ENCODE measurements around the gene MYL7.

DNA sequence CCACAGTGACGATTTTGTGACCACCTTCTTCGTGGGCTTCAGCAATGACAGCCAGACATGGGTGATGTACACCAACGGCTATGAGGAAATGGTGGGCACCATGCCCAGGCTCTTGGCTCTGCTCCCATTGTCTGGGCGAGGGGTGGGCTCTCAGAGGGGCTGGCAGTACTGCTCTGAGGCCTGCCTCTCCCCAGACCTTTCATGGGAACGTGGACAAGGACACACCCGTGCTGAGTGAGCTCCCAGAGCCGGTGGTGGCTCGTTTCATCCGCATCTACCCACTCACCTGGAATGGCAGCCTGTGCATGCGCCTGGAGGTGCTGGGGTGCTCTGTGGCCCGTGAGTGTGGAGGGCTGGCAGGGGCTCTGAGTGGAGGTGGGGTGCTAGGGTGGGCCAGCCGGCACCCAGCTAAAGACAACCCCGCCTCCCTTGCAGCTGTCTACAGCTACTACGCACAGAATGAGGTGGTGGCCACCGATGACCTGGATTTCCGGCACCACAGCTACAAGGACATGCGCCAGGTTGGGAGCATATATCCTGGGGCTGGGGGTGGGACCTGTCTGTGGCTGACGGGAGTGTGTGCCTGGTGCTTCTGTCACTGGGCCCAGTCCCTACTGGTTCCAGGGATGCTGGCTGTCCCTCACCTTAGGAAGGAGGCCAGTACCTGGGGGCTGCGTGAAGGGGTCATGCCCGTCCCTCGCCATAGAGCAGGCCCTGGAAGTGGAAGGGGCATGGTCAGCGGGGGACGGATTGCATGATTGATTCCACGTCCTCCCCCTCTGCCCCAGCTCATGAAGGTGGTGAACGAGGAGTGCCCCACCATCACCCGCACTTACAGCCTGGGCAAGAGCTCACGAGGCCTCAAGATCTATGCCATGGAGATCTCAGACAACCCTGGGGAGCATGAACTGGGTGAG lies 30.2 kb downstream of the MYL7 start:
- TF ChIP-seq POLR2AphosphoS5 (IDR thresholded peaks at IDR 0.05) (no peak), EP300 (IDR thresholded peaks at IDR 0.05) (no peak), POLR2A (IDR thresholded peaks at IDR 0.05) (no peak)
- TF ChIP-seq, protein P1, sequence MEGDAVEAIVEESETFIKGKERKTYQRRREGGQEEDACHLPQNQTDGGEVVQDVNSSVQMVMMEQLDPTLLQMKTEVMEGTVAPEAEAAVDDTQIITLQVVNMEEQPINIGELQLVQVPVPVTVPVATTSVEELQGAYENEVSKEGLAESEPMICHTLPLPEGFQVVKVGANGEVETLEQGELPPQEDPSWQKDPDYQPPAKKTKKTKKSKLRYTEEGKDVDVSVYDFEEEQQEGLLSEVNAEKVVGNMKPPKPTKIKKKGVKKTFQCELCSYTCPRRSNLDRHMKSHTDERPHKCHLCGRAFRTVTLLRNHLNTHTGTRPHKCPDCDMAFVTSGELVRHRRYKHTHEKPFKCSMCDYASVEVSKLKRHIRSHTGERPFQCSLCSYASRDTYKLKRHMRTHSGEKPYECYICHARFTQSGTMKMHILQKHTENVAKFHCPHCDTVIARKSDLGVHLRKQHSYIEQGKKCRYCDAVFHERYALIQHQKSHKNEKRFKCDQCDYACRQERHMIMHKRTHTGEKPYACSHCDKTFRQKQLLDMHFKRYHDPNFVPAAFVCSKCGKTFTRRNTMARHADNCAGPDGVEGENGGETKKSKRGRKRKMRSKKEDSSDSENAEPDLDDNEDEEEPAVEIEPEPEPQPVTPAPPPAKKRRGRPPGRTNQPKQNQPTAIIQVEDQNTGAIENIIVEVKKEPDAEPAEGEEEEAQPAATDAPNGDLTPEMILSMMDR (IDR thresholded peaks at IDR 0.05) = no peak

Data from gastroesophageal sphincter (tissue), 3 donors.